IPS-NIHi7 (cell line): ENCODE data around the gene RNU6-1.

Experiments used
- DNase-seq: peaks from one replicate; pipeline ENCODE4 v3.0.0; 2012; ENCODE audit warnings: mixed read lengths; ENCODE audit errors: extremely low spot score

Gene RNU6-1

DNA sequence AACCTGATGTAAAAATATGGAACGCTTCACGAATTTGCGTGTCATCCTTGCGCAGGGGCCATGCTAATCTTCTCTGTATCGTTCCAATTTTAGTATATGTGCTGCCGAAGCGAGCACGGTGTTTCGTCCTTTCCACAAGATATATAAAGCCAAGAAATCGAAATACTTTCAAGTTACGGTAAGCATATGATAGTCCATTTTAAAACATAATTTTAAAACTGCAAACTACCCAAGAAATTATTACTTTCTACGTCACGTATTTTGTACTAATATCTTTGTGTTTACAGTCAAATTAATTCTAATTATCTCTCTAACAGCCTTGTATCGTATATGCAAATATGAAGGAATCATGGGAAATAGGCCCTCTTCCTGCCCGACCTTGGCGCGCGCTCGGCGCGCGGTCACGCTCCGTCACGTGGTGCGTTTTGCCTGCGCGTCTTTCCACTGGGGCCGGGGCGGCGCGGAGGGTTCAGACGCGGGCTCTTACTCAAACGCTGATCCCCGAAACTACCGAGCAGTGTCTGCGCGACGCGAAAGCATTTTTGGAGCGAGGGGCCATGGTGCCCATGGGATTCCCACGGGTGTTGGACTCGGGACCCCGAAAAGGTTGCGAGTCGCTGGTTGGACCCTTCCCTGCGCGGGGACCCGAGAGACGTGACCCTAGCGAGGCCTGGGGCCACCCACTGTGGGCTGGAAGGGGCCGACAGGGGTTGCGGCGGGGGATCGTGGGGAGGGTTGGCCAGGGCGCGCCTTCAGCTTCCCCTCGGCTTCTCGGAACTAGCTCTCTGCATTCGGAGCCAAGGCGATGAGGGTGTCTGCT lies at the start of gene RNU6-1:
TSS of gene RNU6-1 (minus strand) at position 117 of the 820 bp plus-strand sequence.
- peak; percentile 73 for DNase-seq

DNA sequence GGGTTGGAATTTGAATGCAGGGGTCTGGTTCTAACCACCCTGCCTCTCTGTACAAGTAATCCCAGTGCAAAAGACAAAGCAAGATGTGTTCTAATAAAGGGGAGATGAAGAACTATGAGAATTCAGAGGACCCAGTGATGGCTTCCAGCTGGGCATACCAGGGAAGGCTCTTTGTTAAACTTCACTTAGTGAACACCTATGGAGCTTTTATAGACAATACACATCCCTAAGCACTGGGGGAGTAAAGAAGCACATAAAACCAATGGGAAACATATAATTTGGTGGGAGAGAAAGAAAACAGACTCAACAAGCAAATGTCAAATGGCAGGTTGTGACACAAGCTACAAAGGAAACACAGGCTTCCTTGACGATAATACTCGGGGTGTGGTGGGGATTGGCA lies 47.9 kb upstream of the RNU6-1 start:
- DNase-seq, result no peak

DNA sequence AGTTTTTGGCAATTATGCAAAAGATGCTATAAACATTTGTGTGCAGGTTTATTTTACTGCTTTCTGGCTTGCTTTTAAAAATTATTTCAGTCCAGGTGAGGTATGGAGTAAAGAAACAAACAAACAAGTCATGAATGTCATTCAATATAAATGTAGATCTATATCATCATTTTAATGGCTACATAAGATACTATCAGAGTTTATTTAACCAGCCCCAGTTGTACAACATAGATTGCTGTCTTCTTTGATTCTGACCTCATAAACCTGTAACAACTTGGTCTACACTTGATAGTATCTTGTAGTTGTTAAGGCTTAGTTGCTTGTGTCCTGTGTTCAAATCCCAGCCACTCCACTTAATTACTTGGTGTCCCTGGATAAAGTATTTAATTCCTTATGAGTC lies 46.0 kb upstream of the RNU6-1 start:
- no peak for DNase-seq

DNA sequence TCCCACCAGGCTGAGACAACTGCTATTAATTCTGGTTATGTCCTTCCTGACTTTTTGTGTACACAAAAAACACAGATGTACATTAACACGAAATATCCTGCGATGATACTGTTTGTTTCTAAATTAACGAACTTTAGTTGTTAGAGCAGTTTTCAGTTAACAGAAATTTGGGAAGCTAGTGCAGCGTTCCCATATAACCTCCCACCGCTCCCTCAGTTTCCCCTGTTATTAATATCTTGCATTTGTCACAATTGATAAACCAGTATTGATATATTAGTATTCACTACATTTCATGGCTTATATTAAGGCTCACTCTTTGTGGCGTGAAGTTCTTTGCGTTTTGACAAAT lies 45.3 kb upstream of the RNU6-1 start:
- no peak for DNase-seq

DNA sequence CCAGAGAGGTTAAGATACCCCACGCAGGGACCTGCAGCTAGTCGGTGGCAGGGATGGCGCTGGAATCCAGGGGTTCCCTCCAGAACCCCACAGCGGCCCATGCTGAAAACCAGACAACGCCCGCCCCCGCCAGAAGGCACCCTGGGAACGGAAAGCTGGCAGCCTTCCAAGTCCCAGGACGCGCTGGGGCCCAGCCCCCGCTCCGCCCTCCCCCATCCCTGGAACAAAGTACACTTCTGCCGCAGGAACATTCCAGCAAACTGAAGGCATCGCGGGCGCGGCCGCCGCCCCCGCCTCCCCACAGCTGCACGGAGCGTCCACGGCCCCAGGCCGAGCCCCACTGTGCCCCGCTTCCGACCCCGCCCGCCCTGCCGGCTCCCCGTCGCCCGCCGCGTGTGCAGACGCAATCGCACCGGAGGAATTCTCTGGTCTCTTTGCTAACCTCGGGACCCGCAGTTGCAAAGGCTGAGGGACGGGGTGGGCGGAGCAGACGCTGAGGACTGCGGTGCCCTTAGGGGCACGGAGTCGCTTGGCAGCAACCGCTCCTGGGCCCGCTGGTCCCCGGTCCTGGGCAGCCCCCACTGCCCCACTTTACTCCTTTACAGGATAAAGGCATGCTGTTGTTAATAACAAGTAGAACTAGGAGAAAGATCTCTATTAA lies 44.8 kb upstream of the RNU6-1 start:
- DNase-seq, result peak; percentile 87

DNA sequence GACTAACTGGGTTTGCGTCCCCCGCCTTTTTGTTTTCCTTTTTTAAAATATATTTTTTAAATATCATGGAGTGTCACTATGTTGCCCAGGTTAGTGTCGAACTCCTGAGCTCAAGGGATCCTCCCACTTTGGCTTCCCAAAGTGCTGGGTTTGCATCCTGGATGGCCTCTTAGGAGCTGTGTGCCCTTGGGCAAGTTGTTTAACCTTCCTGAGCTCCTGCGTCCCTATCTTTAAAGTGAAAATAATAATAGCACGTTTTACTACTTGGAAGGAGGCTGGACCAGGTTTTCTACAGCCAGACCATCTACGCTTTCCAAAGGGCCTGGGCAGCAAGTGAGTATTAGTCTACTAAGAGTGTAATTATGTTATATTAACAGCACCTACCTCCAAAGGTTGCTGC lies 44.2 kb upstream of the RNU6-1 start:
- no peak for DNase-seq

DNA sequence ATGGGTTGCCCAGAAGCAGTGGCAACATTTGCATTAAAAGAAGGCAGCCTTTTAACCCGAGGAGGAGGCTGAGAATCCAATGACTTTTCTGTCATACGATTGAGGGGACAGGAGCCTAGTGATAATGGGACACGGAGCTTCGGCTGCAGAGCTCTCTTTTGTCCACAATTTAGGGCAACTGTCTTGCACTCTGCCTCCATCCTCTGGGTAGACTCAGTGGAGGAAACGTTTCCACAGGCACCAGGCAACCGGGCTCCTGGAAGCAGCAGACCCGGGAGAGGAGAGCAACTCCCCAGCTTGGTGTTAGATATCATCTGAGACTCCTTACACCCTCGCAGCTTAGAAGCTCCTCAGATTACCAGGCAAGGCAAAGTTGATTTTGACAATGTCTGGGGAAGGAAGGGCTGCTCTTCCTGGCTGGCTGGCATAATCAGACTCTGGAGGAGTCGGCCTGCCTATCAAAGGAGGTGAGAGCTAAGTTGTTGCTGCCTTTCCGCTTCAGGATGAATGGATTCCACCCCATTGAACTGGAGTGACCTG lies 43.5 kb upstream of the RNU6-1 start:
- DNase-seq, result peak; percentile 37

DNA sequence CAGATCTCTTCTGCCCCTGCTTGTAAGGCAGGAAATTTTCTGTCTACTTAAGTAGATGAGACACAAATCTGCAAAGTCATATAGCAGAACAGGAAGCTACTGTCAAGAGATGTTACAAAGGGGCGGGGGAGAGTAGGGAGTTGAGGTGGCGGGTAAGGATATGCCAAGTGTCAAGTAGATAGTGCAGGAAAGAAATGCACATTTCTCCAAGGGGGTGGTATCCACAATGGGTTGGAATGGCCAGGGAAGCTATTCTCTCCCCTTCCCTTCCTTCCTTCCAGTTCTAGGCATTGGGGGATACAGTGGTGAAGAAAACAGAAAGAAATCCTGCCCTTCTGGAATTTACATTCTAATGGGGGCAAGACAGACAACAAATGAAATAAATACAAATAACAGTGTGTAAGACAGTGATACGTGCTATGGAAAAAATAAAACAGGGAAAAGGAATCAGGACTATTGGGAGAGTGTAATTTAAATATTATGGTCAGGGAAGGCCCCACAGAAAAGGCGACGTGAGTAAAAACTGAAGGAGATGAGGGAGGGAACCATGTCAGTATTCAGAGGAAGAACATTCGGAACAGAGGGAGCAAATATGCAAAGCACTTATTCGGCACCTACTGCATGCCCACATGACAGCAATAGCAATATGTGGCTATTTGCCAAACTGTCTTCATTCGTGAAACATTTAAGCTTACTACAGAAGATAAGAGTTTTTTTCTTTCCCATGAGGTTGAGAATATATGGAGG lies 42.8 kb upstream of the RNU6-1 start:
- DNase-seq, result no peak

DNA sequence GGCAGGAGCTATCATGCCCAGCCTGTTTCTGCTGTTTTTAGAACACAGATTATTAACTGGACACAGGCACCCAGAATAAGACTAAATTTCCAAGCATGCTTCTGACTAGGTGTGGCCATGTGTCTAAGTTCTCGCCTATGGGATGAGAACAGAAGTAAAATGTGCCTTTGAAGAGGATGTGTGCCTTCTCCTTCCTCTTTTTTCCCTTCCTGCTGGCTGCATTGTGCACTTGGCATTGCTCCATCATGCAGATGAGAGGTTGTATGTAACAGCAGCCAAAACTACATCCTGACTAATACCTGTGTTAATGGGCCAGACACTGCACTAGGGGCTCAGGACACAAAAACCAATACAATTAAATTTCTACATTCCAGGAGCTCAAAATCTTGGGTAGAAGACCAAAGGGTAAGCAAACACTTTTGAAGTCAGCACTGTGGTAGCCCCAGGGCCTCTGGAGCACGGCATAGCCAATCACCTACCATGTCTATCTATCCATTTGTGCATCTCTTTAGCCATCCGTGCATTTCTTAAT lies 40.9 kb upstream of the RNU6-1 start:
- no peak for DNase-seq

DNA sequence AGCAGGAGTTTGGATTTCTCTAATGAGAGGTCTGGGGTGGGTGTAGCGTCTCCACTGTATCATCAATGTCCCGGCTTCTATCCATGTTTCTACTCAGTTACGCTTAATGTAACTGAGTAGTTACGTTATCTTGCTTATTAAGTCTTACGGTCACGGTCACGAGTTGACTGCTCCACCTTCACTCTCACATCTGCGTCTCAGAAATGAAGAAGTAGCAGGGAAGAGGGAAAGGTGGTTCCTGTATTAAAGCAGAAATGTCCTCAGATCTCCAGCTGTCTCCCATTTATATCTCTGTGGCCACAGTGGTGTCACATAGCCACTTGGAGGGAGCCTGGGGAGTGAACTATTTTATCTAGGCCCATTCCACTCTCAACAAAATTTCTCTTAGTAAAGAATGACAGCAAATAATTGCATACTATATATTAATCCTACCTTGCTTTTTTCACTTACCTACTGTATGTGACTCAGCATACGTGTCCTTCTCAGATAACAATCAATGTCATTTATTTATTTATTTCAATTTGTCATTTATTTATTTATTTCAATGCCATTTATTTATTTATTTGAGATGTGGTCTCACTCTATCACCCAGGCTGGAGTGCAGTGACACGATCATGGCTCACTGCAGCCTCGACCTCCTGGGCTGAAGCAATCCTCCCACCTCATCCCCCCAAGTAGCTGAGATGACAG lies 39.7 kb upstream of the RNU6-1 start:
- no peak for DNase-seq

DNA sequence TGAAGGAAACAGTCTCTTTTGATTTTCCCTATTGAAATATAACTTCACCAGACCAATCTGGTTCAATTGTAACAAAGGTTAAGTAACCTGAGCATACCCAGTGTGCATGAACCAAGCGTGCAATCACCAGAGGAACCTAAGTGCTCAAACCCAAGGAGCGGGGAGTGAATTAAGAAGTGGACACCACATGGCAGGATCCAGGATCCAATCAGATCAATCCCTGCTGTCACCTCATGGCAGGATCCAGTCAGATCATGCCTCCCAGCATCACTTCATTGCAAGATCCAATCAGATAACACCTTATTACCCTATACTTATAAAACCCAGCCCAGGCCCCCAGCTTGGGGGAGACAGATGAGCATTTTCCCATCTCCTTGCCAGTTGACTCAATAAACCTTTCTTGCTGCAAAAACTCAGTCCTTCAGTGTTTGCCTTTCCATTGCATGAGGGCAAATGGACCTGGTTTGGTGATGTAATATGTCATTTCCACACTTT lies 38.9 kb upstream of the RNU6-1 start:
- DNase-seq, result no peak

DNA sequence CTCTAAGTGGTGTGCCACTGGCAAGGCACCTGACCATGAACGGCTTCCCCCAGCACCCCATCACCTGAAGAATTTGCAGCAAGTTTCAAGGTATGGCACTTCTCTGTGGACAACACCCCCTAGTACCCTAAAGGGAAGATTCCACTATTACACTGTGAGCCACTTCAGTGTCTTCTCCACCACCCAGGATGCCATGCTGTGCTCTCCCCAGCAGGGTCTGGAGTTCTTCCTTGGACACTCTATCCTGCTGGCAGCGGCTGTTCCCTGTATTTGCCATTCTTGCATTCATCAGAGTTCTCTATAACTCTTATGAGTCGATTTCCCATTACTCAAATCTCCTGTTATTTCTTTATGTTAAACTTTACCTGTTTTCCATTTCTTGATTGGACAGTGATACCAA lies 33.9 kb upstream of the RNU6-1 start:
- DNase-seq, result no peak

DNA sequence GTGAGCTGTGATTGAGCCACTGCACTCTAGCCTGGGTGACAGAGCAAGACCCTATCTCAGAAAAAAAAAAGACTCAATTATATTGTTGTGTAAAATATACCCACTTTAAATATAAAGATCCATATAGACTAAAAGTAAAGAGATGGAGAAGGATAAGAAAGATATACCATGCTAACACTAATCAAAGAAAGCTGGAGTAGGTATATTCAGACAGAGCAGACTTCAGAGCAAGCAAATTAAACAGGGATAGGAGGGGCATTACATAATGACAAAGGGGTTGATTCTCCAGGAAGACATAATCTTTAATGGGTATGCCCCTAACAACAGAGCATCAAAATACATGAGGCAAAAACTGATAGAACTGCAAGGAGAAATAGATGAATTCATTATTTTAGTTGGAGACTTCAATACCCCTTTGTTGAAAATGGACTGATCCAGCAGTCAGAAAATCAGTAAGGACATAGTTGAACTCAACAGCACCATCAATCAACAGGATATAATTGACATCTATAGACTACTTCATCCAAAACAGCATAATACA lies 31.1 kb upstream of the RNU6-1 start:
- DNase-seq, result no peak

DNA sequence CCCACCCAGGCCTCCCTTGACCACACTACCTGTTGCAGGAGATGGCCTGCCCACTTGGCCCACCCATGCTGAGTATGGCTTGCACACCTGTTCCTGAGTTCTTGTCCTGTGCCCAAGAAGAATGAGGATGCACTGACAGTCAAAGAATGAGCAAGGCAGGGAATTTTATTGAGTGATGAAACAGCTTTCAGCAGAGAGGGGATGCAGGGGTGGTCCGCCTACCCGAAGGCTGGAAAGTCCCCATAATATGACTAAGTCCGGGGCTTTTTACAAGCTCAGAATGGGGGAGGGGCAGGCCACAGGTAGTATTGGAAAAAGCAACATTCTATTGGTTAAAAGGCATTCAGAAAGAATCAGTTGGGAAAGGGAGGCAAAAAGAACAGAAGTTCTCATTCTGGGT lies 29.9 kb upstream of the RNU6-1 start:
- DNase-seq, result no peak

DNA sequence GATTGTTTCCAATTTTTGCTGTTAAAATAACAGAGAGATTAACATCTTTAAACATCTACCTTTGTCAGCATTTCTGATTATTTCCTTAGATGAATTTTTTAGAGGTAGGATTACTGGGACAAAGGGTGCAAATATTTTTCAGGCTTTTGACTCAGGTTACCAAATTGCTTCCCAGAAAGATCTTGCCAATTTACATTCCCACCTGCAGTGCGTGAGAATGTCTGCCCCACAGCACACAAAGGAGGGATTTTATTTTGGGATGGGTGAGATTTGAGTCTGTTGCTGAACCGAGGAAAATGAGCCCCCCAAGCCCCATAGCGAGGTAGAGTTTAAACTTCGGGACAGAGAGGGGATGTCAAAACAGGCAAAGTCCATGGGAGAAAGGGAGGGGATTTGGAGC lies 25.9 kb upstream of the RNU6-1 start:
- no peak for DNase-seq

DNA sequence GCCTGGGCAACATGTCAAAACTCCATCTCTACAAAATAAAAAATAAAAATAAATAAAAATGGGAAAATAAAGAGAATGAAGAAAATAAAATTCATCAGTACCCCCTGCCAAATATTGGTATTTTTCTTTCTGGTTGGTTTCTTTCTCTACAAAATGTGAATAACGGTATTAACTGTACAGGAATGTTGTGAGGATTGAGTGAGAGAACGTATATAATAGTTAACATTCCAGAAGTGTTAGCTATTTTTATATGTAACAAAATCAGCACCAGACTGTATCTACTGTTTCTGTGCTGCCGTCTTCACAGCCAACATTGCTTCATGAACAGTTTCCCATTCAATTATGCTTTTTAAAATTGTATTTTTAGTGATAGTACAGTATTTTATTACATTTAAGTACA lies 25.5 kb upstream of the RNU6-1 start:
- no peak for DNase-seq

DNA sequence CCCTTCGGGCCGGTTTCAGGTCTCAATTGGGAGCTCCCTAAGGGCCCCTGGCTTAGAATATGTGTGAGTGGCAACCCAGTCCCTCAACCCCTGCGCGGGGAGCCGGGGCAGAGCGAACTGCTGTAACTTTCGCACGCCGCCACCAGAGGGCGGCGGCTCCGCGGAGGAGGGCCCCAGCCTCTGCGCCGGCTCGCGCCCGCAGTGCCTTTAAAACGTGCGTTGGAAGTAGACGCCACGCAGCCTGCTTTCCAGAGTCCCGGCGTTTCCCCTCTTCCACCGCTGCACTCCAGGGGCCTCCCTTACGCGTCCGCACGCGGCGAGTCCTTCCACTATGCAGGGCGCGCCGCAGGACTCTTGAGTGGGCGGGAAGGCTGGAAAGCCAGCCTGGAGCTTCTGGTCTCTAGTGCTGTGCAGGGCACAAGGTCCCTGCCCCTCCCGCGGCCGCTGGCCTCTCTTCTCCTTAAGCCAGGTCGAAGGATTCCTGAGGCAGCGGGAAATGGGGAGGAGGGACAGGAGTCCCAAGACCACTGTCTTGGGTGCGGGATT lies 23.7 kb upstream of the RNU6-1 start:
- DNase-seq, result peak; percentile 89

DNA sequence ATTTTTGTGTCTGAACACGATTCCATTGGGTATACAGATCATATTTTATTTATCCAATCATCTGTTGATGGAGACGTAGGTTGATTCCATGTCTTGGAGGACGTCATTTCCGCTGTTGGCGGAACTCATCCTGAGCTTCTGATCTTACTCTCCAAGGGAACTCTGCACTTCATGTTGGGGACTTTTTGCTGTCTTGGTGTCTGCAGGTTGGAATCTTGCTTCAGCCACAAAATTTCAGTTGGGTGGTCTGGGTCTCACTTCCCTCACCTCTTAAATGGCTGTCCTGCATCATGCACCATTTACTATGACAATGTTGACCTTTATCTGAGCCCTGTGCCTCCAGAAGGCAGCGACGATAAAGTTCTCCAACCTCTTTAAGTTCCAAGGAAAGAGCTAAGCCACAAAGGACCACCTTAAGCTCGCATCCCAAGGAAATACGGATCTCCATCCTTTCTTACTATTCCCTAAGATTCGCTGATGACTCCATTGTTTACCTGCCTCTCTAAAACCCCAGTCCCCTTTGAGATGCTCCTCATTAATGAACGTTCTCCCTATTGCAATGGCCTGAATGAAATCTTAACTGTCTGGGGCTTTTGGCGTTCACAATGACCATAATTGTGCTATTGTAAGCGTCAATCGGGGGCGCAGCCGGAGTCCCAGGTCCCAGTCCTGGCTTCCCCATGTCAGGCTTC lies 23.1 kb upstream of the RNU6-1 start:
- no peak for DNase-seq

DNA sequence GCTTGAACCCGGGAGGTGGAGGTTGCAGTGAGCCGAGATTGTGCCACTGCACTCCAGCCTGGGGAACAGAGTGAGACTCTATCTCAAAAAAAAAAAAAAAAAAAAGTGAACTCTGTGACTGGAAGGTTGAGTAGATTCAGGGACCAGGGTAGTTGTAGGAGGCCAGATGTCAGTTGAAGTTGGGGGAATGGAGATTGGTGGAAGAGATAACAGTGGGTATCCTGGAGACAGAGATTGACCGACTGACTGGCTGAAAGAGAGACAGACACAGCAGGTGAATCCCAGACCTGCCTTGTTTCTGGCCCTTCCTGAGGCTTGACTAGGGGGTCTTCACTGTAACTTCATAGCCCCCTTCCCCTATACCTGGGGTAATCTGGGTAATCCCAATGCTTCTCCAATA lies 22.1 kb upstream of the RNU6-1 start:
- no peak for DNase-seq

DNA sequence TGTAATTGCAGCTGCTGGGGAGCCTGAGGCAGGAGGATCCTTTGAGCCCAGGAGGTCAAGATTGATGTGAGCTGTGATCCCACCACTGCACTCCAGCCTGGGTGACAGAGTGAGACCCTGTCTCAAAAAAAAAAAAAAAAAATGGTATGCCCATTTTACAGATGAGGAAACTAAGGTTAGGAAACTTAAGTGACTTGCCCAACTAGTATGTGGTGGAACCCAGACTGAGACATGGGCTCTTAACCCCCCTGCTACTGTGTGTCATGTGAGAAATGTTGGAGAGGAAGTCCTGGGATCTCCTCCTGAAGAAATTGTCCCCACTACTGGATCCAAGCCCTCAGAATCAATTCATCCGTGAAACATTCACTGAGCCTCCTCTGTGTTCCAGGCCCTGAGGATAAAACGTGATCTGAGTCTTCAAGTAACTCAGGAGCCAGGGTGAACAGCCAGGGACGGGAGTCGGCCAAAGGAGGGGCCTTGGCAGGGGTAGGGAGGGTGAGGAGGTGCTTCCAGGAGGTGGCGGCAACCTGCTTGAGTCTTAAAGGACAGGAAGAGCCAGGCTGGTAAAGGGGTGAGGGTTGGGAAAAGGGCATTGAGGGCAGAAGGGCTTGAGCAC lies 19.6 kb upstream of the RNU6-1 start:
- no peak for DNase-seq
